Neutrophil (primary cell): ENCODE measurements around the gene CLCF1.
A peak's percentile ranks its signal among the peaks of the same experiment; 100 is the strongest.

Source experiments
- H3K27ac ChIP-seq: fragments of 200-600 bp; sonication (generic); 2 replicates; pipeline ENCODE4 v1.5.1; 2016; ENCODE audit warnings: mild to moderate bottlenecking, moderate library complexity
- H3K27me3 ChIP-seq: fragments of 200-600 bp; sonication (generic); 2 replicates; pipeline ENCODE4 v1.6.0; 2016; ENCODE audit warnings: mild to moderate bottlenecking
- H3K36me3 ChIP-seq: fragments of 200-600 bp; sonication (generic); 2 replicates; pipeline ENCODE4 v1.5.1; 2017
- H3K4me1 ChIP-seq, 2 experiments: fragments of 200-600 bp in 1 of 2; sonication (generic) in 1 of 2; 1 replicate in 1 of 2; 2 replicates in 1 of 2; pipeline versions ENCODE4 v1.5.1 to v1.6.1; 2013 to 2016; ENCODE audit warnings: low read depth in 1 of 2, low read length in 1 of 2, mild to moderate bottlenecking in 1 of 2, moderate library complexity in 1 of 2; ENCODE audit not compliant: control insufficient read depth in 1 of 2, insufficient read depth in 1 of 2
- H3K4me3 ChIP-seq, 2 experiments: fragments of 200-600 bp in 1 of 2; sonication (generic) in 1 of 2; 1 replicate in 1 of 2; 2 replicates in 1 of 2; pipeline ENCODE4 v1.5.1; 2013 to 2016; ENCODE audit warnings: low read depth in 1 of 2, low read length in 1 of 2, mild to moderate bottlenecking in 1 of 2, moderate library complexity in 1 of 2
- H3K9me3 ChIP-seq: fragments of 200-600 bp; sonication (generic); 2 replicates; pipeline ENCODE4 v1.5.1; 2016
- CTCF ChIP-seq: fragments of 200-600 bp; sonication (generic); IDR thresholded peaks from 2 replicates; pipeline ENCODE4 v1.5.1; 2016; ENCODE audit warnings: antibody characterized with exemption

The CLCF1 gene

DNA sequence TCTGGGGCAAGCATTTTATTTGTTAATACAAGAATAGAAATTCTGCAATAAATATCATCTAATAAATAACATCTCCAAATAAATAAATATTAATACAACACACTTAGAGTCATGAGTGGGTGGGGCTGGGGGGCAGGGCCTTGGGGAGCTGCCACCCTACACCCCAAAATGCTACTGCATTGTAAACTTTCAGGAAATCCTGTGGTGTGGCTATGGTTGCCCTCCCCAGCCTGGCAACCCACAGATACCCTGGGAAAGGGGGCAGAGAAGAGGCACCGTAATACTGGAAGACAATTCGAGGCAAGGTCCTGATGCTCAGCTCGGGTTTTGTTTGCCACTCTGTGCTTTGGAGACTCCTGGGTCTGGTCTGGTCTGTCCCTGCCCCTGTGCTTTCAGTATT is 9.2 kb downstream of the CLCF1 start:
- TF ChIP-seq CTCF, result no peak
- no peaks in the 10 kb centered on the region for H3K36me3 ChIP-seq
- peaks cover 8 to 16% of the 10 kb centered on the region in 2 experiments for H3K4me1 ChIP-seq
- no peak overlapping the region for H3K27ac ChIP-seq
- no peaks in the 10 kb centered on the region for H3K9me3 ChIP-seq
- H3K27me3 ChIP-seq, result no peaks in the 10 kb centered on the region
- no peak overlapping the region for H3K4me3 ChIP-seq

GRCh38 chr11:67357831-67358670 is 15.3 kb downstream of the CLCF1 start:
- Histone ChIP-seq H3K27me3 (no peaks in the 10 kb centered on the region), H3K4me3 (peak overlapping the region in 1 of 2 experiments; percentile 45), H3K9me3 (no peaks in the 10 kb centered on the region), H3K4me1 (peaks cover 49 to 55% of the 10 kb centered on the region in 2 experiments), H3K27ac (peak overlapping the region; percentile 100), H3K36me3 (no peaks in the 10 kb centered on the region)
- no peak for TF ChIP-seq CTCF

DNA sequence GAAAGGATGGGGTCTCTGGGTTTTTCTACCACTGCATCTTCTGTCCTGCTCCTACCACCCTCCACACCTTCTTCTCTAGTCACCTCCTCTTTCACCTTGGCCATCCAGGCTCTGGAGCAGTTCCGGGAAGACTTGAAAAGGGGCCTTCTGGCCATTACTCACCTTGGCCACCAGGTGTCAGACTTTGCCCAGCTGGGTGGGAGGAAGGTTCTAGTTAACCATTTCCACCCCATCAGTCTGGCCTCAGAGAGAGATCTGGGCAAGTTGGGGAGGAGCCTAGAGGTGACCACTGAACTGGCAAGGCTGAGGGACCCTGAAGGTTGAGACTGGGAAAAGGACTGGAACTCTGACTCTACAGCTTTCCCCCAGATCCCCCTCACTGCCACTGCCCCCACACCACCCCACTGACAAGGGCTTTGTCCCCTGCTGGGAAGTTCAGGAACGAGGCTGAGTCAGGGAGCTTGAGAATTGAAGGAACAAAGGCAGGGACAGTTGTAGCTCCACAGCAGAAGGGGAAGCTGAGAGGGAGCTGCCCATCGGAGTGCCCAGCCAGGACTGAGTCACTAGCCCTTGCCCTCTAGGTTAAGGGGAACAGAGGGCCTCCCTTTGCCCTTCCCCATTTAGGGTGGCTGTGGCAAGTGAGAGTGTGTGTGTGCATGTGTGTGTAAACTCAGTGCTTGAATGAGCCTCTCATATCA is 16.4 kb downstream of the CLCF1 start:
- Histone ChIP-seq H3K4me1 (peaks cover 58 to 63% of the 10 kb centered on the region in 2 experiments), H3K27ac (peak overlapping the region; percentile 100), H3K4me3 (peak overlapping the region; percentile 2 to 45)

DNA sequence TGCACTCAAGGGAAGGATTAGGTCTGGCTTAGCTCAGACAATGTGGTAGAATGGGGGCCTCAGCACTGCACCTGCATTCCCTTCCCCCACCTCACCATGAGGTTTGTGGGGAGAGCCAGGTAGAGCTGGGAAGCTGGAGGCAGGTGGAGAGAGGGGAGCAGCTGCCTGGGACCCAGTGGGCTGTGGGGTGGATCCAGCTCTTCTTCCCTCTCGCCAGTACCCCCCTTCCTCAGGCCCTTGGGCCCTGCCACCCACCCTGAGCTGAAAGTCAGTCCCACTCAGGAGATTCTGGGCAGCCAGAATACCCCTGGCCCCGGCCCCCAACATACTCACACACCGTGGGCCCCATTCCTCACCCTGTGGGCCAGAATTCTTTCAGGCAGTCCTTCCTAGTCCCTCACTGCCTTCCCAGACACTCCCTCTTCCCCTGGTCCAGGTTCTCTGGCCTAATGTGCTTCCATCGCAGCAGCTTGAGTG is 17.0 kb downstream of the CLCF1 start:
- H3K4me1 ChIP-seq, result peaks cover 64 to 69% of the 10 kb centered on the region in 2 experiments

More for the DNA sequence above, 16.4 kb downstream of the CLCF1 start:
- Histone ChIP-seq H3K9me3 (no peaks in the 10 kb centered on the region), H3K36me3 (no peaks in the 10 kb centered on the region), H3K27me3 (no peaks in the 10 kb centered on the region)
- peak; percentile 95 for TF ChIP-seq CTCF

More for the DNA sequence above, 17.0 kb downstream of the CLCF1 start:
- Histone ChIP-seq H3K27ac (peak overlapping the region; percentile 100), H3K9me3 (no peaks in the 10 kb centered on the region), H3K27me3 (no peaks in the 10 kb centered on the region), H3K4me3 (peak overlapping the region in 1 of 2 experiments; percentile 45), H3K36me3 (peaks cover 4% of the 10 kb centered on the region)
- no peak for TF ChIP-seq CTCF
